ENCODE data around the gene MYO1H.
A peak's percentile ranks its signal among the peaks of the same experiment; 100 is the strongest.

Gene MYO1H

GRCh38 chr12:109475121-109475520, 127.4 kb downstream of the MYO1H start:
- in situ Hi-C loops (cut with HindIII; ENCODE audit: low pct_ligation_motif_present, low sequenced_read_pairs): no loop called here
- TF ChIP-seq, protein P1, sequence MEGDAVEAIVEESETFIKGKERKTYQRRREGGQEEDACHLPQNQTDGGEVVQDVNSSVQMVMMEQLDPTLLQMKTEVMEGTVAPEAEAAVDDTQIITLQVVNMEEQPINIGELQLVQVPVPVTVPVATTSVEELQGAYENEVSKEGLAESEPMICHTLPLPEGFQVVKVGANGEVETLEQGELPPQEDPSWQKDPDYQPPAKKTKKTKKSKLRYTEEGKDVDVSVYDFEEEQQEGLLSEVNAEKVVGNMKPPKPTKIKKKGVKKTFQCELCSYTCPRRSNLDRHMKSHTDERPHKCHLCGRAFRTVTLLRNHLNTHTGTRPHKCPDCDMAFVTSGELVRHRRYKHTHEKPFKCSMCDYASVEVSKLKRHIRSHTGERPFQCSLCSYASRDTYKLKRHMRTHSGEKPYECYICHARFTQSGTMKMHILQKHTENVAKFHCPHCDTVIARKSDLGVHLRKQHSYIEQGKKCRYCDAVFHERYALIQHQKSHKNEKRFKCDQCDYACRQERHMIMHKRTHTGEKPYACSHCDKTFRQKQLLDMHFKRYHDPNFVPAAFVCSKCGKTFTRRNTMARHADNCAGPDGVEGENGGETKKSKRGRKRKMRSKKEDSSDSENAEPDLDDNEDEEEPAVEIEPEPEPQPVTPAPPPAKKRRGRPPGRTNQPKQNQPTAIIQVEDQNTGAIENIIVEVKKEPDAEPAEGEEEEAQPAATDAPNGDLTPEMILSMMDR (IDR thresholded peaks at IDR 0.05; ENCODE audit: low read depth, low read length, missing control alignments): no peak
- no peak overlapping the region for H3K27ac ChIP-seq
- no peaks in the 10 kb centered on the region for H3K27me3 ChIP-seq (replicated peaks)
- H3K36me3 ChIP-seq (replicated peaks): peaks cover 9% of the 10 kb centered on the region
- H3K4me3 ChIP-seq (ENCODE audit: low read depth, low read length): no peak overlapping the region
- DNase-seq: no peak

- Histone ChIP-seq H3K4me3 (ENCODE audit: low read depth, low read length) (peak overlapping the region; percentile 93), H3K27ac (peak overlapping the region; percentile 100), H3K27me3 (replicated peaks) (no peaks in the 10 kb centered on the region), H3K36me3 (replicated peaks) (peaks cover 7% of the 10 kb centered on the region)
- TF ChIP-seq, protein P1 (IDR thresholded peaks at IDR 0.05; ENCODE audit: low read depth, low read length, missing control alignments): no peak
- in situ Hi-C loops (cut with HindIII; ENCODE audit: low pct_ligation_motif_present, low sequenced_read_pairs): no loop called here
- no peak for DNase-seq
Measured at GRCh38 chr12:109475993-109476806, 128.5 kb downstream of the MYO1H start.

DNA sequence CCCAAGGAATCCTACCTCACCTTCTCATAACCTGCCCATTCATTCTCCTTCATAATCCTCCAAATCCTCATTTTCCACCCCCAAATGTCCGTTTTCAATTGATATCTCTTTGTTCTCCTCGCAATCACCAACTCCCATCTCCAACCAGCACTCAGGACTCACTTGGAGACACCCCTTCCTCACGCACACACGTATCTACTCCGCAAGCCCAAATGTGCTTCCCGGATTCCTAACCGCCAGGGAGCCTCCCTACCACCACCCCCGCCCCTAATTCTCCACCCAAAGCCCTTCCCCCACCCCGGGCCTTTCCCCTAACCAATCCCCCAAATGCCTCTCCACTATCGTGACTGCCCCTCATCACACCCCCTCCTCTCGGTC, 129.1 kb downstream of the MYO1H start:
- H3K36me3 ChIP-seq (replicated peaks): peaks cover 4% of the 10 kb centered on the region
- in situ Hi-C loops (cut with HindIII; ENCODE audit: low pct_ligation_motif_present, low sequenced_read_pairs): no loop called here
- no peak for DNase-seq
- TF ChIP-seq, protein P1 (IDR thresholded peaks at IDR 0.05; ENCODE audit: low read depth, low read length, missing control alignments): no peak
- H3K27ac ChIP-seq: peak overlapping the region; percentile 100
- H3K27me3 ChIP-seq (replicated peaks): no peaks in the 10 kb centered on the region
- H3K4me3 ChIP-seq (ENCODE audit: low read depth, low read length): peak overlapping the region; percentile 93

GRCh38 chr12:109477185-109477962, 129.7 kb downstream of the MYO1H start, which contains the start of the genes KCTD10 and UBE3B:
Gene KCTD10, minus strand, starts transcription at chr12:109477300. Its CDS starts 38 bp downstream, at chr12:109477262.
Gene UBE3B, plus strand, starts transcription at chr12:109477634. Its CDS starts 5,918 bp downstream, at chr12:109483552.
- Histone ChIP-seq H3K36me3 (replicated peaks) (peaks cover 4% of the 10 kb centered on the region), H3K4me3 (ENCODE audit: low read depth, low read length) (peak within 1 kb of the TSS; percentile 93), H3K27me3 (replicated peaks) (no peaks in the 10 kb centered on the region), H3K27ac (peak within 1 kb of the TSS; percentile 100)
- TF ChIP-seq, protein P1 (IDR thresholded peaks at IDR 0.05; ENCODE audit: low read depth, low read length, missing control alignments): no peak
- peak; percentile 78 for DNase-seq
- in situ Hi-C loops (cut with HindIII; ENCODE audit: low pct_ligation_motif_present, low sequenced_read_pairs): no loop called here

DNA sequence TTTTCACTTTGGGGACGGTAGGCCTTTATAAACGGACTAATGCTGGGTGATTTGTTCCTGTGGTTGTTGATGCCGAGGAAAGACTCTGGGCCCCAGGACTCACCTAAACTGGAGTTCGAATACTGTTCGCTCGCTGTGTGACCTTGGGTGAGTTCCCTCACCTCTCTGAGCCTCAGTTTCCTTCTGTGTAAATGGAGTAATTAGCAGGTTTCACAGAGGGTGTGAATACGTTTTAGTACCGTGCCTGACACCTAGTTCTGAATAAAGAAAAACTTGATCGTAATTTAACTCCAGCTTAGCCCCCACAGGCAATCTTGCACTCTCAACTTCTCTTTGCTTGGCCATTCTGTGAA, 130.2 kb downstream of the MYO1H start:
- TF ChIP-seq, protein P1 (IDR thresholded peaks at IDR 0.05; ENCODE audit: low read depth, low read length, missing control alignments): no peak
- Histone ChIP-seq H3K36me3 (replicated peaks) (peaks cover 4% of the 10 kb centered on the region), H3K4me3 (ENCODE audit: low read depth, low read length) (peak overlapping the region; percentile 93), H3K27me3 (replicated peaks) (no peaks in the 10 kb centered on the region), H3K27ac (peak overlapping the region; percentile 100)
- in situ Hi-C loops (cut with HindIII; ENCODE audit: low pct_ligation_motif_present, low sequenced_read_pairs): no loop called here
- no peak for DNase-seq
